Mucosa of stomach (tissue), 1 donor: ENCODE data around the gene ASCL3.

Source experiments
- H3K27me3 ChIP-seq: one replicate; pipeline ENCODE4 v1.7.0; 2013; ENCODE audit warnings: mild to moderate bottlenecking, low read length; ENCODE audit not compliant: control insufficient read depth, insufficient read depth
- H3K36me3 ChIP-seq: one replicate; pipeline ENCODE4 v1.7.0; 2013; ENCODE audit warnings: low read length; ENCODE audit not compliant: control insufficient read depth, insufficient read depth
- H3K4me1 ChIP-seq: one replicate; pipeline ENCODE4 v1.7.0; 2013; ENCODE audit warnings: mild to moderate bottlenecking, low read length; ENCODE audit not compliant: control insufficient read depth, insufficient read depth
- H3K4me3 ChIP-seq: one replicate; pipeline ENCODE4 v1.7.0; 2013; ENCODE audit warnings: low read length
- H3K9ac ChIP-seq: one replicate; pipeline ENCODE4 v1.7.0; 2013; ENCODE audit warnings: mild to moderate bottlenecking, low read length, moderate library complexity
- H3K9me3 ChIP-seq: one replicate; pipeline ENCODE4 v1.7.0; 2013; ENCODE audit warnings: mild to moderate bottlenecking, low read length, moderate library complexity; ENCODE audit not compliant: control insufficient read depth
- donor health status: Pancreatic carcinoma.

ASCL3 gene

DNA sequence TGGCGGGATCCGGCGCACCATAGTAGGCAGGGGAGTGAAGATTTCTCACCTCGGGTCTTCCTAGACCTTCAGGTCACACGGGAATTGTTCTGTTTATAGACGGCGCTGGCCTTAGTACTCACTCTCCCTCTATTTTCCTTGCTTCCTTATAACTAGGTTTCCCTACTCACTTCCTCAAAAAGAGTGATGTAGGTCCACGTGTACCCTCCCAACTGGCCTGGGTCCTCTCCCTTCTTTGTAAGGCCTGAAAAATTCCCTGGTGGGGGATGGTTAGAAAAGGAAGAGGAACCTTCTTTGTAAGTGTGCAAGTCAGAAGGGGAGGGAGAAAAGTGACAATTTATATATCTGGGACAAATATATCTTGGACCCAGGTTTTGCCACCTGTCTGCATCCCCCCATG, 24.4 kb upstream of the ASCL3 start:
- no peak overlapping the region for H3K9ac ChIP-seq
- H3K4me1 ChIP-seq = peaks cover 18% of the 10 kb centered on the region
- H3K27me3 ChIP-seq = no peaks in the 10 kb centered on the region
- H3K9me3 ChIP-seq = no peaks in the 10 kb centered on the region
- H3K4me3 ChIP-seq = no peak overlapping the region
- H3K36me3 ChIP-seq = no peaks in the 10 kb centered on the region

DNA sequence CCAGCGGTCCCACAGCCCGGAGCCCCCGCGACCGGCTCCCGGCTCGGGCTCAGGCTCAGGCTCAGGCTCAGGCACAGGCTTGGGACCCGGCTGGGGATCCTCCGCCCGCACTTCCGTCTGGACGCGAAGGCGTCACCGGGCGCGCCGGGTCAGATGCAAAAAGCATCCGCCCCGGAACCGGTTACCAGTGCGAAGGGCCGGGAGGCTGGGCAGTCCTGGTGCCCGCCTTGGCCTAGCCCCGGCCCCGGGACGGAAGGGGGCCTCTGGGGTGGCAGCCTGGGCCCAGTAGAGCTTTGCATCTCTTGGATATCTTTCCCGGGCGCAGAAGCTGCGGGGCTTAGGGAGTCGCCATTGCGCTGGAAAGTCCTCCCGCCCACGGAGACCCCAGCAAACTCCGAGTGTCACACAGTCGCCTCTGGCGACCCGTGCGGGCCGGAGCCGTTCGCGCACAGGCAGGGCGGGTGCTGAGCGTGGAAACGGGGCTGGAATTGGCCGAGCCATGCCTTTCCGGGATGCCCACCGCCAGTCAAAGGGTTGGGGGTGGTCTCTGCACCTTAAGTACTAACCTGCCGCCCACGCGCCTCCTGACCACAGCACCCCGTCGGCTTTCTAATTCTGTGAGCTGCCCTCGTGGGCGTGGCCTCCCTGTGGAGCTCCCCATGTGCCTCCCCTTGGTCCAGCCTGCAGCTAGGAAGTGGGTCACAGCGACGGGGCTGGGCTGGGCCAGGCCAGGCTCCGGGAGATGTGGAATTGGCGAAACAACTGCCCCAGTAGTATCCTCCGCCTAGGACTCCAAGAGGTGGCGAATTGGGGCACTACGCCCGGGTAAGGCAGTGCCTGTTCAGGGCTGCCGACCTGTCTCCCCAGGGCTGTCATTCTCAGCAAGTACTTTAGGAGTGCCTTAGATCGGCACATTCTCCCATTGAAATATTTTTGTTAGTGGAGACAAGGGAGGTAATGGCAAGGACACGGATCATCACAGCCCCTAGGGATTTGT, 21.8 kb upstream of the ASCL3 start, which contains the start of gene TMEM9B:
TSS of gene TMEM9B (minus strand) at position 119 of the 997 bp plus-strand sequence. CDS start 129 bp downstream, outside the sequence.
- H3K4me1 ChIP-seq = peaks cover 18% of the 10 kb centered on the region
- H3K27me3 ChIP-seq = no peaks in the 10 kb centered on the region

DNA sequence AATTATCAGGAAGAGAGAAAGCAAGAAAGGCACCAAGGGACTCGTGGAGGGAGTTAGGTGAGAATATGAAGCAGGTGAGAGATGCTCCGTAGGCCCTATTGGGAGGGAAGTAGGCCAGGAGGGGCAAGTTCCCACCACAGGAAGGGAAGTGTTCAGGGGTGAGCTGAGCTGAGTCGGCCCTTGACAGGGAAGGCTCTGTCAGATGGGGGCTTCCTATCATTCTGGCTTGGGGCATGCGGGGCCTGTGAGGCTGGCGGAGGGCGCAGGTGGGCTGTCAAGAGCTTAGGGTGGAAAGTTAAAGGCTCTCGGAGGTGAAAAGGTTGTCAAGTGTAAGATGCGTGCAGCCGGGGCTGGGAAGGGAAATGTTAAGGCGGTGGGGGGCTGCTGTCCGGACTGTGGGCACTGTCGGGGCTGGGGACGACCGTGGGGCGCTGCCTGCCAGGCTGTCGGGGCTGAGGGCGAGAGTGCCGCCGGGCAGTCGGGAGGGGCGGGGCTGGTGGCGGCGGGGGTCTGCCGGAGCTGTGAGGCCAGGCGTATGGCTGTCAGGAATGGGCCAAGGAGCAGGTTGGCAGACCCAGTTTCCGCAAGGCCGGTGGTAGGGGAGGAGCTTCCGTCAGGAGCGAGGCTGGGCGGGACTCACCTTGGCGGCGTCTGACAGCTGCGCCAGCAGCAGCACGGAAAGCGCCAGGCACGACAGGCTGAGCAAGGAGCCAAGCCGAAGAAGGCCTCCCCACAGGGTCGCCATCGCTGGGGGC, 20.9 kb upstream of the ASCL3 start:
- Histone ChIP-seq H3K9me3 (no peaks in the 10 kb centered on the region), H3K4me3 (peak overlapping the region; percentile 83), H3K27me3 (no peaks in the 10 kb centered on the region), H3K4me1 (peaks cover 25% of the 10 kb centered on the region), H3K36me3 (no peaks in the 10 kb centered on the region), H3K9ac (peak overlapping the region; percentile 98)

More for the DNA sequence above, 21.8 kb upstream of the ASCL3 start, which contains the start of gene TMEM9B:
- Histone ChIP-seq H3K9ac (peak within 1 kb of the TSS; percentile 98), H3K36me3 (no peaks in the 10 kb centered on the region), H3K4me3 (peak within 1 kb of the TSS; percentile 83), H3K9me3 (no peaks in the 10 kb centered on the region)

DNA sequence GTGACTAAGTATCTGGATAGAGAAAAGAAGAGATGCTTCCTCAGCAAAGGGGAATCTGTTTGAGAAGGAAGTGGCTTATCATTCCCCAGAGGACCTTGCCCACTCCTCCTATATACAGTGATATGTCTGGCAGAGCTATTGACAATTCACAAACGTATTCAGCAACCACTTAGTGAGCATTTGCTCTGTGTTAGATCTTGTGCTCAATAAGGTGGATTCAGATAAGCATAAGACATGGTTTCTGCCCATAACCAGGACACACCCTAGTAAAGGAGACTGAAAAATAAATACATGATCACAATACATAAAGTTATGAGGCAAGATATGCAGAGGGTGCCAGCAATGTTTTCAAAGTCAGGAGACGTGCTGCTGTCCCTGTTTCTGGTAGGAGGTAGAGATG, 20.0 kb upstream of the ASCL3 start:
- H3K27me3 ChIP-seq = no peaks in the 10 kb centered on the region
- H3K4me1 ChIP-seq = peaks cover 25% of the 10 kb centered on the region
- H3K9ac ChIP-seq = peak overlapping the region; percentile 98
- no peak overlapping the region for H3K4me3 ChIP-seq
- H3K36me3 ChIP-seq = no peaks in the 10 kb centered on the region
- no peaks in the 10 kb centered on the region for H3K9me3 ChIP-seq

DNA sequence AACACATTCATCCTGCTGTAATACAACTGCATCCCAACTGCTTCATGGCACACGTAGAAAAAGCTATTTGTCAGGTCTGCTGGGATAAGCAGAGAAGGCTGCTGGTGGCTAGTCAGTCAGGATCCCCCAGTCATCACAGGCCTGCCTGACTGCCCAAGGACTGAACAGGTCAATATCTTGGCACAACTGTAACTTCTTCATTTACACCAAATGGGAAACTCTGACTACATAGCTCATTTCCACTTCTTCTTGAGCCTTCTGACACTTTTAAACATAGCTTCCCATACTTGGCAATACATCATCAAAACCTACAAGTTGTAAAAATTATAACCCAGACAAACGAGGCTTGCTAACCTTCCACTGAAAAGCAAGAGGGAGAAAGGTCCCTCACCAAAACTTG, 18.6 kb upstream of the ASCL3 start:
- Histone ChIP-seq H3K9ac (no peak overlapping the region), H3K9me3 (no peaks in the 10 kb centered on the region), H3K4me3 (no peak overlapping the region), H3K4me1 (peaks cover 25% of the 10 kb centered on the region), H3K36me3 (no peaks in the 10 kb centered on the region), H3K27me3 (no peaks in the 10 kb centered on the region)

DNA sequence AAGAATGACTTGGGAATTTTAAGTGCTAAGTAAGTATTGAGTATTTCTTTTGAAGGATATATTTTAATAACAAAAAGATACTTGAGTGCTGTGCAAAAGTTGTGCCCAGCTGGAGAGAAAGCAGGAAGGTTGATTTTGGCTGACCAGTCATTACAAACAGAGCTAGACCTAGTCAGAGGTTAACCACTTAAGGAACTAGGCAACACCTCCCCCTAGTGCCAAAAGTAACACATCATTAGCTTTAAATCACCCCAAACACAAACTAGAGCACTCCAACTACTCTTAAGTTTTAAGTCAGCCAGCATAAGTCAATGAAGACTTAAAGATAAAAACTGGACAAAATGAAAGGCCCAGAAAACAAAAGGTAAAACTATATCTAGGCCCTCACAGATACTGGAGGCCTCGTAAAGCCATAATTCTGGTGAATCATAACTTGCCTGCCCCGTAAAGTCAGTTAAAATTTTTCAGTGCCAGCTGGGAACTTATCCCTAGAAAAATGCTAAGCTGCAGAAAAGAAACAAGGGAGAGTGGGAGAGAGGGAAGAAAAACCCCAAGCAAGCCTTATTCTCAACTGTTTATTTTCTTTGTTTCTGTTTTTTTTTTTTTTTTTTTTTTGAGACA, 16.8 kb upstream of the ASCL3 start:
- Histone ChIP-seq H3K27me3 (no peaks in the 10 kb centered on the region), H3K4me1 (peaks cover 21% of the 10 kb centered on the region), H3K36me3 (no peaks in the 10 kb centered on the region), H3K9ac (peak overlapping the region; percentile 54), H3K4me3 (no peak overlapping the region), H3K9me3 (no peaks in the 10 kb centered on the region)

DNA sequence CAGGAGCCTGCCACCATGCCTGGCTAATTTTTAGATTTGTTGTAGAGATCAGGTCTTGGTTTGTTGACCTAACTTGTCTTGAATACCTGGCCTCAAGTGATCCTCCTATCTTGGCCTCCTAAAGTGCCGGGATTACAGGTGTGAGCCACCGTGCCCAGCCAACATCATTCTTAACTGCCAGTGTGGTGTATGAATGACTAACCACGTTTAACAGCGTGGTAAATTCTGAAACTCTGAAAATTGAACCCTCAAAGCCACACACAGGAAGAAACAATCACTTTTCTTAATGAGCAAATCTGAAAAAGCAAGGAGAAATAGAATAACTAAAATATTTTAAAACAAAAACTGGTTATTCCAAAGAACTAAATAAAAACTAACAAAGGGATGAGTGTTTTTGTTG, 14.0 kb upstream of the ASCL3 start:
- Histone ChIP-seq H3K27me3 (no peaks in the 10 kb centered on the region), H3K4me1 (peaks cover 7% of the 10 kb centered on the region), H3K4me3 (no peak overlapping the region), H3K9ac (no peak overlapping the region), H3K36me3 (no peaks in the 10 kb centered on the region), H3K9me3 (no peaks in the 10 kb centered on the region)

DNA sequence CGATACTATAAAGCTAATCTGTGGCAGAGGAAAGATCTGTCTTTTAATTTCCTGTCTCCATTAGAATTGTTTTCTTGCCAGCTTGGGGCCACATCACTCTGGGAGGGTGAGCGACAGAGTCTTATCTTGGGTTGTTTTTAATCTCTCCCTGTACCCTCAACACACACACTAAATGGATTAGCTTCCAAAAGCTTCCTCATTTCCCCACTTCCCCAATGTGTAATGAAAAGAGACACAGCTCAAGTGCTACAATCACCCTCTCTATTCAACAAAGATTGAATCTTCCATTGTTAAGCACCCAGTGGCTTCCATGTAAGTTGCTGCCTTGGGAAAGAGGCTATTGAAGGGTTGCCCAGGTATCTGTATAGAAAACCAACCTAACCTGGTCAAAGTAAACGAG, 6.1 kb upstream of the ASCL3 start:
- Histone ChIP-seq H3K4me3 (no peak overlapping the region), H3K27me3 (no peaks in the 10 kb centered on the region), H3K9me3 (no peaks in the 10 kb centered on the region), H3K9ac (no peak overlapping the region), H3K36me3 (no peaks in the 10 kb centered on the region), H3K4me1 (no peaks in the 10 kb centered on the region)

DNA sequence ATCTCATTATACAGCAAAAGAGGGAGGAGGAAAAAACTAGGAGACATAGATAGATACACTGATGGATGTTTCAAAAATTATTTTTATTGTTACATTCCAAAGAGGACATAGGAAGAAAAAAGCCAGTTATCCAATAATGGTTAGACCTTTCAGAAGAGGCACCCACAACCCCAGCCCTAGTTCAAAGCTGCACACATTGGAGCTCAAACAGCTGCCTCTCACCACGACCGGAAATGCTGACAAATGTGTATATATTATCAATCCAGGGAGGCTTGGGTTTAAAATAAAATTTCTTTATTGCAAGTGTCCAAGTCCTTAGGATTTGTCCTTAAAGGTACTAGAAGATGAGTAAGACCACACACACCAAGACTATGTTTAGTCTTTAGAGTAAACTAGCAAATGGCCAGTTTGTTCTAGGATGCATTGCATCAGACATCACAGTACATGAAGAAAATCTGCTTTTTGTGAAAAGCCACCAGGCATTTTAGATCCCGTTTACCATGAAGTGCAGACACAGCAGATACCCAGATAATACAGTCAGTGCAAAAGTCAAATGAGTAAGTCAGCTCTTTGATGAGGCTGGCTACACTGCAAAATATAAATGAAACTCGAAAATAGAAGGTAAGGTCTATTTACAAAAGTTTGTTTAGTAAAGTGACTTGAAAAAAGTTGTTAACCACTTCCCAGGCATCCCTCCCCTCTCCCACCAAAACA, 4.6 kb upstream of the ASCL3 start:
- Histone ChIP-seq H3K27me3 (no peaks in the 10 kb centered on the region), H3K9me3 (no peaks in the 10 kb centered on the region), H3K4me1 (no peaks in the 10 kb centered on the region), H3K36me3 (no peaks in the 10 kb centered on the region), H3K4me3 (no peak overlapping the region), H3K9ac (no peak overlapping the region)

DNA sequence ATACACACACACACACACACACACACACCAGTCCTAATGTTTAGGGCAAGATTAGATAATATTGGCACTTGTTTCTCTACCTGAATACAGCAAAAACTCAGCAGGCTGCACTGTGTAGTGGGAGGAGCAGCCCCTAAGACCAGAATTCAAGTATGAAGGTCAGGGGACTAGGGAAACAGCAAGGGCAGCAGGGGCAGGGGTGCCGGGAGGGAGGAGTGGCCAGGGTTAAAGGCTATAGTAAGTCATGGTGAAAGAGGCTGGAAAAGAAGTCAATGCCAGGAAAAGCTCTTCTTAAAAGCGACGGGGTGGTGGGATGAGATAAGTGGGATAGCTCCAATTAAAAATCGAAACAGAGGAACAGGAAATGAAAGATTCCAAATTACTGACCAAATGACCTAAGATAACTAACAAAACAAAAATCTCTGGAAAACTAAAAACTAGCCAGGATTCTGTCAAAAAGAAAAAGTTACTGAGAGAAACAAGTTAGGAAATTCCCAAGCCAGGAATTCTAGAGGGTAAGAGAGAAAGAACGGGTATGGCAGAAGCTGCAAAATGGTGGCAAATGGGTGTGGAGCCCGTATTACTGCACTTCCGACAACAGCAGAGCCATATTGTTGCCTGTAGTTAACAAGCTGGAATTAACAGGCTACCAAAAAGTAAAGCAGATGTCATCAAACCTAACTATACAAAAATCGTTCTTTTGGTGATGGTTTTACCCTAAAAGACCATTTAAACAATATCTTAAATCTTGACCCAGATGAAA, 1.3 kb downstream of the ASCL3 start:
- Histone ChIP-seq H3K27me3 (no peaks in the 10 kb centered on the region), H3K4me3 (no peak overlapping the region), H3K4me1 (no peaks in the 10 kb centered on the region), H3K9me3 (no peaks in the 10 kb centered on the region), H3K9ac (no peak overlapping the region), H3K36me3 (no peaks in the 10 kb centered on the region)

DNA sequence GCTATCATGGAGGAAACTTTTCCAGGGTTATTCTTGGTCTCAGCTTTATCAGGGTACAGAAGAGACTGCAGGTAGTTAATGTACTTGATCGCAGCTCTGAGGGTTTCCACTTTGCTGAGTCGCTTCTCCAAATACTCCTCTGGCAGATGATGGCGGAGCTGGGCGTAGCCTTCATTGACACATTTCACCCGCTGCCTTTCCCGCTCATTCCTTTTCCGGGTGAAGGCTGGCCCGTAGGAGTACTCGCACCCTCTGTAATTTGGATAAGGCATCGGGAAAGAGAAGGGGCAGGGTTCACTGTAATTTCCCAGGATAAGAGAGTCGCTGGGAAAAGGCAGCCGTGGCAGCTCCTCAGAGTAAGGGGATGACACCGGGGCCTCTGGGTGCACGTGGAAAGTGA, 5.2 kb downstream of the ASCL3 start:
- H3K4me3 ChIP-seq = no peak overlapping the region
- H3K9ac ChIP-seq = no peak overlapping the region
- no peaks in the 10 kb centered on the region for H3K9me3 ChIP-seq
- H3K36me3 ChIP-seq = no peaks in the 10 kb centered on the region
- H3K27me3 ChIP-seq = no peaks in the 10 kb centered on the region
- no peaks in the 10 kb centered on the region for H3K4me1 ChIP-seq
